Middle frontal gyrus (tissue), 1 donor: ENCODE measurements around the gene COA5.

Experiments used
- DNase-seq: peaks from one replicate; pipeline ENCODE4 v3.0.0-alpha.2; 2015; ENCODE audit warnings: low spot score; ENCODE audit errors: extremely low spot score

COA5 gene

DNA sequence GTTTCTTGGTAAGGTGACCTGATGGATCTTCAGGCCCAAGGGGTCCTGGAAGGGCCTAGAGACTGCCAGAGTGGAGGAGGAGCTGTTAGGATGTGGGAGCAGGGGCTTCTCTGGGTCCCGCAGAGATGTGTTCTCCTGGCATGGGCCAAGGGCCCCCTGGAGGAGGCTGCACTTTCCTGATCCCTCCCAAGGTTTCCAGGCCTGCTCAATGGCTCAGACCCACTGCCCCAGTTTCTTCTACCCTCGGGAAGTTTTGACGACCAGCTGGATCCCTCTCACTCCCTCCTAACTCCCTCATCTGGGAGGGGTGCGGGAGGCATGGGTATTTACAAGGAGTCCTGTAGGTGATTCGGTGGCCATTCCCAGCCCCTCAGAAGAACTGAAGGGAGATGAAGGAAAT lies 36.1 kb downstream of the COA5 start:
- DNase-seq = no peak

DNA sequence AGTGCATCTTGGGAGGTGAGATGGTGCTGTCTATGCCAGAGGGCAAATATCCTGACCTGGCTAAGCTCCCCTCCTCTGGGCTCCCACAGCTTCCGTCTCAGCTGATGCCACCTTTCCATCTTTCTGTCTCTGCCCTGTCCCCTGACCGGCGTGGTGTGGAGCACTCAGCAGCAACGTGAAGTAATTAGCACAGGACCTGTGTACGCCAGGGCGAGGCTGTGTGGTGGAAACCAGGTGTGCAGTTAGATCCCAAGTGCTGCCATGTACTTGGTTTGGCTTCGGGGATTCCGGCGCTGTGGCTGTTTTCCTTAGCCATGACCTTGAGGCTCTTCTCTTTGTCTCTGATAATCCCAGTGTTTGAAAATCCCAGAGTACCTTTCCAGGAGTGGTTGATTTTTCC lies 36.5 kb downstream of the COA5 start:
- DNase-seq = no peak

DNA sequence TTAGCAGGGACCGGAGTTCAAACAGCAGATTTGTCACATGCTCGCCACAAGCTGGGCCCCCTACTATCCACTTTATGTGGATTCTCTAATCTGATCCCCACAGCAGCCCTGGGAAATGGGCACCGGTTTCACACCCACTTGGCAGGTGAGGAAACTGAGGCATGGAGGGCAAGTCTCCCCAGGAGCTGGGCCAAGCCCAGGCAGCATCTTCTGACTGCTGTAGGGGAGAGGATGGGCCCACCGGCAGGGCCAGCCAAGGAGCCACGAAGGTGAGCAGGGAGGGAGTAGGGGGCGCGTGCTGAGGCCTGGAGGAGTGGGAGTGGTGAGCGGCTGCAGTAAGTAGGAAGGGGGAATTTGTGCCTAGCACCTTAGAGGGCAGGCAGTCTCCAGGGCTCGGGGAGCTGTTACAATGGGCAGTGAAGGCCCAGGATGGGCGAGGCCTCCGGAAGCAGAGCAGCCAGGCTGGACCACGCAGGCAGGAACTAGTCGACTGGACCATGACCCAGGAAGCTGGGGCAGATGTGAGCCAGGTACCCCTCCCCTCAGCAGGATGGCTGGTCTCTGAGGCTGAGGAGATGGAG lies 37.1 kb downstream of the COA5 start:
- no peak for DNase-seq

DNA sequence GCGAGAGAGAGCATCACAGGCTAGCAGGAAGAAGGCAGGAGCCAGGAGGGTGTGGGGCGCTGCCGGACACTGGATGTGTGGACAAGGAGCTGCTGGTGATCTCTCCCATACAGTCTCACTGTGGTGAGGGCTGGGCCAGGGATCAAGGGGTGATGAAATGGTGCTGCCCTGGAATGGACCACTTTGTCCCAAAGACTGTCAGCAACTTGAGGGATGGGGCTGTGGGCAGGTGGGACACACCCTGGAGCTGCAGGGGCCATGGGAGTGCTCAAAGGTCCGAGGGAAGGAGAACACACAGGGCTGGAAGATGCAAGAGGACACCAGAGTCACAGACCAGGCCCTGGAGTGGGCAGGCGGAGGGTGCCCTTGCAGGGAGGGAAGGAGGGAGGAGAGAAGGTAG lies 38.0 kb downstream of the COA5 start:
- no peak for DNase-seq

DNA sequence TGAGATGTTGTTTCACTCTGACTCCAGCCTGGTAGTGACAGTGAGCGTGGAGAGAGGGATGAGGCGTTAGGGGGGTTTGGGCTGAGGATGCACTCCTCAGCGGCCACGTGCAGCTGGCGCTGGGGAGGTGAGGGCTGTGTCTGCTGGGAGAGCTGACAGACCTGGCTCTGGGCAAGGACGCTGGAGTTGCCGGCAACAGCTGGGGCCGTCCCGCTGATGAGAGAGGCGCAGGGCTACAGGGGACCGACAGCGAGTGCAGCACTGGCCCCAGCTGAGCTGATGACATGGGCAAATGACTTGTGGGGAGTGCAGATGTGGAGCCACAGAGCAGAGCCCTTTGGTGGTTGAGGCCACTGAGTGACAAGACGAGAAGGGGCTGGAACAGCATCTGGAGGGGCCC lies 38.4 kb downstream of the COA5 start:
- DNase-seq = no peak

GRCh38 chr2:98569197-98569793 lies 39.0 kb downstream of the COA5 start:
- no peak for DNase-seq

GRCh38 chr2:98568161-98568956 lies 40.0 kb downstream of the COA5 start:
- DNase-seq = no peak

GRCh38 chr2:98565941-98566340 lies 42.4 kb downstream of the COA5 start:
- DNase-seq = no peak

GRCh38 chr2:98565286-98565860 lies 42.9 kb downstream of the COA5 start:
- no peak for DNase-seq

- no peak for DNase-seq
Observed at GRCh38 chr2:98564541-98565132, 43.7 kb downstream of the COA5 start.

GRCh38 chr2:98563394-98563793 lies 44.9 kb downstream of the COA5 start:
- DNase-seq = no peak

DNA sequence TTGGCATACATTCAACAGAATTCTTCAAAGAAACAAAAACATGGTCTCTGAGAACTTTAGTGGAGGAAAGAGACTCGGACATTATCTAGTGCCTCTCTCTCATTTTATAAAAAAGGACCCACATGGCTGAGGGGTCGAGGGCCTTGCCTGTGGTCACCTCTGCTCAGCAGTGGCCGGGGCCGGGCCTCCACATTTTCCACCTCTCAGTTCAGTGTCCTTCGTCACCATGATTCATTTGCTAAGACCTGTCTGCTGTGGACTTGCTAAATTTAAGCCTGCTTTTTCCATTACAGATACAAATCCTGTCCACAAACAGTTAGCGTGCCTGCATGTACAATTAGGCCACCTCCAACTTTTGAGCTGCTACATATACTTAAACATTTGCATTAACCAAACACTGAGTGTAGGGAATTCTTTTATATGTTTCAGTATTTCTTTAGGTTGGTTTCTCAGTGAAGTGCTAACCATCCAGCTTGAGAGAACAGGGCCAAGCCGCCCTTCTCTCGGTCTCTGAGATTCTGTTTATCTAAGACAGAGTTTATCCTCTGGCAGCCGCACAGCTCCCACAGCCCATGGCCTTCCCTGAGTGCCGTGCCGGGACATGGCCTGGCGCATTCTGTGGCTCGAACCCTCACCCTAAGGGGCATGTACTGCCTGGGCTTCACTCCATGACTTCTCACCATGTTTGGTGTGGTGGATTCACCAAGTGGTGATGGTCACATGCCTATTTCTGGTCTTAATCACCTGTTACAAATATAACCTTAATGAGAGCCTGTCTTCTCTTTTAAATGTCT lies 46.2 kb downstream of the COA5 start:
- DNase-seq = no peak

DNA sequence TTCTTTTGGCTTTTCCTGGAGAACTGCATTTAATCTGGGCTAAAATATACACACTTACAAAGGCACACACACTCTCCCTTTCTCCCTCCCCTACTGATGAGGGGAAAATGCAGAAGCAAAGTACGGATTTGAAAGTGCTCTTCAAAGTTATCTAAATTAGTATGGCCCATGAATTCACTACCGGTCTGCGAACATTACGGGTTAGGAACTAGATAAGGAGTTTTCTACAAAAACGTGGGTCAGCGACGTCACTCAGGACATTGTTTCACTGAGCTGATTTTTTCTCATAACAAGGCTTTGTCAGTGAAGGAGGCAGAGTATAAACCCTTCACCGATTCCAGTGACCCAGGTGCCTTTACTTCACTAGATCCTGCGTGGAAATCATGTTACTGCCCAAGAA lies 47.3 kb downstream of the COA5 start:
- no peak for DNase-seq

DNA sequence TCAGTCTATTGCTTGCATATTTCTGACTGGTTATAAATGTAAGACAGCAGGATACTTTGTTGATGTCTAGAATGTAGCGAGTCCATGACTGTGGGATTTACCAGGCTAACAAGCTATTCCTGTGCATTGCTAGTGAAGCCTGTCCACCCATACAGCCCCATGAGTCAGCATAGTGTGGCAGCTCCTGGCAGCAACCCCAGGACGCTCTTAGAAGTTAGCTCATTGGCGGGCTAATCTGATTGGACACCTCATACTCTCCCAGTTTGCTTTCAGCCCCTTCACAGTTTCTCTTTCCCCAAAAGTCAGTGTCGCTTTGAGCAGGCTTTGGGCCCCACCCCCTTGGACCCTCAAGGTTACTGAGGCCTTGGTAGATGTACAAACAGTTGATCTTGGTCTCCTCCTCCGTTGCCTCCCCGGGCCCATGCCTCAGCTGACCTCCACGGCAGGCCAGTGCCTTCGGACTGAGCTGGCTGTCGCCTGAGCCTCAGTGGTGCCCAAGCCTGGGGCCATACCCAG lies 48.0 kb downstream of the COA5 start:
- DNase-seq = no peak

- DNase-seq = no peak
Observed at GRCh38 chr2:98559581-98559980, 48.7 kb downstream of the COA5 start.

DNA sequence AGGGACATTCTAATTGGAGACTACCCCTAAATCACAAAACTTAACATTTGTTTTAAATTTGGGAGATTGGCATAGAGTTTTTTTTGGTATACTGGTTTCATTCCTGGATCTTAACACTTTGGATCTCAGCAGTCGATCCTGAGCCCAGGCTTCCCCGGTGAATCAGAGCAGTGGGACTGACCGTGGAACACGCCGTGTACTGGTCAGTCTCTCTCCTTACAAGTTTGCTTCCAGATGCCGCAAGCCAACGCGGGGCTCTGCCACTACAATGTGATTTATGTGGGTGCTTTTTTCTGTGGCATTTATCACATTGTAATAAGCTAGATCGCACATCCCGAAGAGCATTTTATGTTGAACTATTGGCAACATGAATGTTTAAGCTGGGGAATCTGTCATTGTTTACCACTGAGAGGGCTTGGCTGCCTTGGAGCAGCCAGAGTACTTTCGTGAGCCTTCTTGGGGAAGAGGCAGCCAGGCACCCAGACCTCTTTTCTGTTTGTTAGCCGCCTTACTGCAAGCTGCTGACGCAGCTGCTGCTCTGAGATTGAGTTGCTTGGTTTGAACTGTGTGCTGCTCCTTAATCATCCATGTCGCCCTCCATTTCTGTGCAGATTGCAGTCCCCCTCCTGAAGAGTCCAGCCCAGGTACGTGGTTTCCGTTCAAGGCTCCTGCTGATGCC lies 49.3 kb downstream of the COA5 start:
- DNase-seq = no peak

GRCh38 chr2:98556344-98557033 lies 51.8 kb downstream of the COA5 start:
- no peak for DNase-seq

- DNase-seq = no peak
Observed at GRCh38 chr2:98555696-98556095, 52.6 kb downstream of the COA5 start.

DNA sequence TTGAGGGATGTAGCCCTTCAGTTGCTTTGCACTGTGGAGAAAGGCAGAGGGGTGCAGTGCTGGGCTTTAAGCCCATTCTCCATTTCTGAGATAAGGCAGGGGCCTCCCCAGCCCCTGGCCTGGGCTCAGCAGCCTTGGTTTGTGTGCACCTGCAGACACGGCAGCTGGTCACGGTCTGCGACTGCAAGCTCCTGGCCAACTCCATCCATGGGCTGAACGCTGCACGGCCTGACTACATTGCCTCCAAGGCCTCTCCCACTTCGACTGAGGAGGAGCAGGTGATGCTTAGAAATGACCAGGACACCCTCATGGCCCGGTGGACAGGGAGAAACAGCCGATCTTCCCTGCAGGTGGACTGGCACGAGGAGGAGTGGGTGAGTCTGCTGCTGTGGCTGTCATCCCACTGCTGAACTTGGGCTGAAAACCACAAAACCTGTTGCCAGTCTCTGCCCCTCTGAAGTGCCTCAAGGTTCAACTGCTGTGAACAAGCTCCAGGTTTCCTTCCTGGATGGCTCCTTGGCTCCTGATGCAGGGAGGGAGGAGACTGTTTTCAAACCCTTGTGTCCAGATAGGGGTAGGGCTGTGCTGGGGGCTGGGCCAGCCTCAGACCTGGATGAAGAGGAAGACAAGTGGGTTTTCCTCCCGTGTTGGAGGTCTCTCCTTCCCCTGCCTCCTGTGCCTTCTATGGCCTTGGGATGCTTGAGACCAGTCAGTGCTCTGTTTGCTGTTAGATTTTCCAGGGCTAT lies 54.0 kb downstream of the COA5 start:
- no peak for DNase-seq
